NCI-H187 treated with DMSO at 0.1 percent for 48 hours (cell line): ENCODE measurements around the gene TTC13.

Source experiments
- DNase-seq: peaks from one replicate; lab custom pipeline; 2025; lab: John Stamatoyannopoulos, UW

The TTC13 gene

DNA sequence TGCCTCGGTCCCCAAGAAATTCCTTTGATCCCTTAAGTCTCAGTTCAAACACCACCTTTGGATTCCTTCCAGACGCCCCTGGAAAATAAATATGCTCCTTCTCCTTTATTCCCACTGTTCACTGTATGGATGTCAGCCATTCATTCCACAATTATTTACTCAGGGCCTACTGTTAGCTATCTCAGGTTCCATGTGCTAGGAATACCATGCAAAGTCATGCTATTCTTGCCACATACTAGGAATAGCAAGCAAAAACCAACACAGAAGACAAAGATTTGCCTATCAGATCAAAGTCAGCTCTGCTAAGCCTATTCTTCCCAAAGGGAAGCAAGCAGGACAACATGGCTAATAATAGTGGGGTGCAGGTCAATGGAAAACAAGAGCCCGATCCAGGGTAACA is 29.8 kb downstream of the TTC13 start:
- no peak for DNase-seq

DNA sequence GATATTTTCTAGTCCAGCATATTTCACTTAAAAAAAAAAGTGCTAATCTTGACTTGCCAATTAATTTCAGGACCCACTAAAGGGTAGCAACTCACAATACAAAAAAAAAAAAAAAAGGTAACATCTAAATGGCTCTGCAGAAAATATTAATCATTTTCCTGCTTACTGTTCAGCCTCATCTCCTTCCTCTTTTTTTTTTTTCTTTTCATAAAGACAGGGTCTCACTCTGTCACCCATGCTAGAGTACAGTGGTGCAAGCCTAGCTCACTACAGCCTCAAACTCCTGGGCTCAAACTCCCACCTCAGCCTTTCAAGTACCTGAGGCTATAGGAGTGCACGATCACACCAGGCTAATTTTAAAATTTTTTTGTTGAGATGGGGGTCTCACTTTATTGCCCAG is 30.4 kb downstream of the TTC13 start:
- DNase-seq = no peak

DNA sequence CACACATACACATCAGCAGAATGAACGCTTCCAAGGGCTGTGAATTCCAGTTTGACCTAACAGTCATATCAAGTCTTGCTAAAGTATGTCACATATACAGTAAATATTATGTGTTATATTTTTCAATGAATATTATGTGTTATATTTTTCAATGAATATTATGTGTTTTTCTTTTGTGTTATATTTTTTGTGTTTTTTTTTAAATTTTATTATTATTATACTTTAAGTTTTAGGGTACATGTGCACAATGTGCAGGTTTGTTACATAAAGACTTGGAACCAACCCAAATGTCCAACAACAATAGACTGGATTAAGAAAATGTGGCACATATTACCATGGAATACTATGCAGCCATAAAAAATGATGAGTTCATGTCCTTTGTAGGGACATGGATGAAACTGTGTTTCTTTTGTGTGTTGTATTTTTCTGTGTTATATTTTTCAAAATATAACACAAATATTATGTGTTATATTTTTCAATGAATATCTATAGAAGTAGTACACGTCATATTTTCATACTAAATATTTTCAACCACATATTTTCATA is 35.5 kb downstream of the TTC13 start:
- no peak for DNase-seq

GRCh38 chr1:230940848-230941247 is 37.8 kb downstream of the TTC13 start:
- DNase-seq = no peak

DNA sequence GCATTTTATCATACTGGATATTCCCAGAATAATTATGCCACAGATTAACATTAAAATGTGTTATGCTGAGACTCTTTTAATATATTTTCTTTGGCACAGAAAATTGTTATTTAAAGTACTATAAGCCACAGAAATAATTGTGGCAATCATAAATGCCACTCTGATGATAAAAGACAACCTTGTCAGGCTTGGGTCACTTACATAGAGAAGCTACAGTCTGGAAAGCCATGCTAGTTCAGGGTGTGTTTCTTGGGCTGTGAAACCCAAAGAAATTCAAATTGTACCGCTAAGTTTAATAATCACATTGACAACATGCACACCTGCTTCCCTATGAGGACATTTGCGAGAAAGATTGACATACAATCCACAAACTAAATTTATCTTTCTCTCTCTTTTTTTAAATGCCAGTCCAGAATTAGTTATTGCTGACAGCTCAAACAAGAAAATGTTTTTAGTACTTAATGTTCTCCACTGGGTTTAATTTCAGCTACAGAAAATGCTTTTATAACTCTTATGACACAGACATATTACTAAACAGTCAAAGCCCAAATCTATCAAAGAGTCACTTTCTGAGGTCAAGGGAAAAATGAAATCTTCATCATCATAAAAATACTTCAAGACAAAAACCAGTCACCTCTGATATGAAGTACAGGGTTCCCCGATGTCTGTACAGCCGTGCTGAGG is 38.7 kb downstream of the TTC13 start:
- no peak for DNase-seq

GRCh38 chr1:230938924-230939368 is 39.7 kb downstream of the TTC13 start:
- DNase-seq = no peak

GRCh38 chr1:230937371-230937770 is 41.3 kb downstream of the TTC13 start:
- no peak for DNase-seq

DNA sequence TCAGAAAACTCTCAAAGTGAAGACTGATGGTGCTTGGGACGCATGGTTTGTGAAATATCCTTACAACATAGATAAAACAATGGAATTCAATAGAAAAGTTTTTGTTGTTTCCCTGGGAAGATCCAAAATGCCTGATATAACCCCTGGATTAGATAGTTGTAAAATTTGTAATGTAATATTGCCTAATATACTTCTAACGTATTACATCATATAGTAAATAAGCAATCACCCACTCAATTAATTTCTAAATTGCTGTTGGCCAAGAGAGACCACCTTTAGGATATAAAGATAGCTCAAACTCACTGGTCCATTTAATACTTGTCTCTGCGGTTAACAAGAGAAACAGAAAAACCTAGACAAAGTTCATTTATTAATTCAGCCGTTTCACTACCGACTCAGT is 42.2 kb downstream of the TTC13 start:
- DNase-seq = no peak

DNA sequence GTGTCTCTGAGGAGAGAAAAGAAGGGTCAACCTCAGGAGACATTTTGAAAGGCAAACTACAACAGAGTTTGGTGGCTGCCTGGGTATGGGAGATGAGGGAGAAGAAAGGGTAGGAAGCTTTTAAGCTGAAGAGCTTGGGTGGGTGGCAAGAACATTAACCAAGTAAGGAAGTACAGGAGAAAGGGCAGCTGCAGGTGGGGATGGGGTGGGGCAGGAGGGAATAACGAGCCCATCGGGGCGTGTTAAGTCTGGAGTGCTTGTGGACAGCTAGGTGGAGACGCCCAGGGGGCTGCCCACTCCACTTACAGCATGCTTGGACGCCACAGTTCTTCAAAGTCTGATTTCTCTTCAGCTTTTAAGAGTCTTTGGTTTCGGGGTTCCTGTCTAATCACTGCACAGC is 42.8 kb downstream of the TTC13 start:
- DNase-seq = no peak

- DNase-seq = no peak
These were observed 47.7 kb downstream of the TTC13 start for GRCh38 chr1:230930986-230931385.

DNA sequence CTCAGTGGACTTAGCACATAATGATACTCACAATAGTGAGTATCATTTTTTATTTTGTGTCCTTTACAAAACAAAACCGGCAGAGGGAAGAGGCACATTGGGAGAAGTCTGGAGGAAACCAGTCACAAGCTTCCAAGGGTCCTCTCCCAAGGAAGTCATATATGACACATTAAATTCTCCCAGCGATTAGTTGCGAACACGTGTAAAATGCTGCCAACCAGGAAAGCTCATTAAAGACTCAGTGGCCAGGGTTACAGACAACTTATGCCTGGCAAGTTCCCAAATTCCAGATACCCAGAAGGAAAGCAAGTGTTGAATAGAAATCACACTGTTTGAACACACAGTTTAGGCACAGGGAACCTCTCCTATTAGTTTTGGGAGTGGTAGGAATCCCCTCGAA is 52.5 kb downstream of the TTC13 start:
- DNase-seq = no peak

GRCh38 chr1:230925608-230926007 is 53.1 kb downstream of the TTC13 start:
- no peak for DNase-seq

DNA sequence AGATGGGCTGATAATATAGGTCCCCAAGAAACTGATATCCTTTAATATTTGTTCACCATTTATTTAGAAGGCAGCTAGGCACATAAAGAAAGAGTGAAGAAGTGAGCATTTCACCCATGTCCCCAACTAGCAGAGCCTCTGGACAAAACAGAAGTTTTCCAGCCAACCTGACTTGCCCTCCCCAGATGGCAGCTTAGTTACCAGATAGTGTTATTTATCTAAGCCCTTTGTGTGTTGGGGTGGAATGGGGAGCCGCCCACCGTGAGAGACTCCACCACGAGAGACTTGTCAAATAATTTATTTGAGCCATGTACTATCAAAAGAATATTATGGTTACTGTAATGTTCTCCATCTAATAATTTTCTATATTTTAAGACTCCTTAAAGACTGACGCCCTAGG is 55.5 kb downstream of the TTC13 start:
- DNase-seq = no peak

DNA sequence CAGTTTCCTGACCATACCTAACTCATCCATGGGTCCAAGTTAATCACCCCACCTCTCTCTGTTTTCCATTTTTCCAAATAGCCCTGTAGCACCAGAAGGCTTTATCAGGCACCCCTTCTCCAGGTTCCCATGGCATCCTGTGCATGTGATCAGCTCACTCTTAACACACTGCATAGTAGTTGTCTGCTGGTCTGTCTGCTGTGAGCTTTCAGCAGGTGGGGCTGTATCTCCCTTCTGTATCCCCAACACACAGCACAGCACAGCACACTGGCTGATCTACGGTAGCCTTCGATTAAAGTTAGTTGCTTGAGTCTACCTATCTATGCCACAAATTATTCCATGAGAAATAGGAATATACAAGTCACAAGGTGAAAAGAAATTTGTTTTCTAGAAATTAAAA is 56.0 kb downstream of the TTC13 start:
- no peak for DNase-seq

DNA sequence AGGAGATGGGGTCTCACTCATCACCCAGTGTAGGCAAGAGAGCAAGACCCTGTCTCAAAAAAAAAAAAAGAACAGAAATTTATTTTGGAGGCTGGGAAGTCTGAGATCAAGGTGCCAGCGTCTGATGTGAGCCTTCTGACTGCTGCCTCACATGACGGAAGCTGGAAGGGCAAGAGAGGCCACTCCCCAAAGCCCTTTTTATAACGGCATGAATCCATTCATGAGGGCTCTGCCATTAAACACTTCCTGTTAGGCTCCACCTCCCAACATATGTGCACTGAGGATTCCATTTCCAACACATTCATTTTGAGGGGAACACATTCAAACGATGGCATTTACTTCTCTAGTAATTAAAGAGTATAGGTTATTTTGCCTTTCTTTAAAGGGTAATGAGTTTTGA is 59.5 kb downstream of the TTC13 start:
- no peak for DNase-seq

- no peak for DNase-seq
These were observed 61.2 kb downstream of the TTC13 start for GRCh38 chr1:230917284-230918135.

- DNase-seq = no peak
These were observed 61.9 kb downstream of the TTC13 start for GRCh38 chr1:230916587-230917283.

GRCh38 chr1:230915078-230915477 is 63.6 kb downstream of the TTC13 start:
- no peak for DNase-seq

DNA sequence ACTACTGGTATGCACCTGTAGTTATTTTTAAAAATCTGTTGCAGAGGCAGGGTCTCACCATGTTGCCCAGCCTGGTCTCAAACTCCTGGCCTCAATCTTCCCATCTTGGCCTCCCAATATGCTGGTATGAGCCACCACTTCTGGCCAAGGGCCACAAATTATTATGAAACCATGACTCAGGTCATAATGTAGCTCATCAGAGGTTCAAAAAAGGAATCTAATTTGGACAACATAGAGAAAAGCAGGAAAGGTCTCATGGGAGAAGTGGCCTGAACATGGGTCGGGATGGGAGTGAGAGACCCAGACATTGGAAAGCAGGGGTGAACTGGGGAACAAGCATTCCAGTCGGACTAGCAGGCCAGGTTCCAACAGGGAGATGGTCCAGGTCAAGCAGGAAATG is 65.2 kb downstream of the TTC13 start:
- DNase-seq = no peak

GRCh38 chr1:230910755-230911117 is 67.9 kb downstream of the TTC13 start:
- DNase-seq = no peak

DNA sequence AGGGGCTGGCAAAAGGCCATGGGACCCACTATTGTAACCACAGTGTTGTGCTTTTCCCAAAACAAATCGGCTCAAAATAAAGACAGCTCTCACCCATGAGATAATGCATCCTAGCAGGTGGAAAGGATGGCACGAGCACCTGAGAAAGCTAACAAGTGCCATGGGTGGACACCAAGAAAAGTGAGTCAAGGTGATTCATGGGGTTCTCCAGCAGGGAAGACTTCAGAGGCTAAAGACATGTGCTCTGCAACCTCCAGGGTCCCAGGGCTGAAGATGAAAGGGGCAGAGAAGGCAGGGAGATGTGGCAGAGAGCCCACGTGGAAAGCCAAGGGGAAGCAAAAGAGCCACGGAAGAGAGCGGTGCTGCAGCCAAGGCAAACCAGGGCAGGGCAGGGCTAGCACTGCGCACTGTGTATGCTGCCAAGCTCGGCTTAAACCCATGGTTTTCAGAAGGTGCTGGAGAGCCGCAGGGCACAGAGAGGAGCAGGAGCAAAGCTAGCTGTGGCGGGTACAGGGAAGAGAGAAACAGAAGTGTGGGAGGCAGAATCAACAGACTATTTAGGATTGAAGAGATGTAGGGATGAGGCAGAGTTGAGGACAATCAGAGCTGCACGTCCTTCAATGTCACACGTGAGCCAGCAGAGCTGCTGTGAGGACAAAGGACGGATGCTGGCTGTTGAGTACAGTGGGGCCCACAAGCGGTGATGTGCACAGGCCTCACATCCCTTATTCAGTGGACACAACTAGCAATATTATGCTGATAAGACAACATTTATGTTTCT is 68.5 kb downstream of the TTC13 start:
- no peak for DNase-seq
